DOHH2 (cell line): ENCODE data around the gene ANO10.

ENCODE experiments used
- H3F3A ChIP-seq: fragments of 200-600 bp; sonication (generic), shearing (Covaris generic); 2 replicates; pipeline ENCODE4 v1.6.0; 2016; ENCODE audit warnings: antibody characterized with exemption, mild to moderate bottlenecking; ENCODE audit not compliant: control insufficient read depth, insufficient read depth
- H3K27ac ChIP-seq: fragments of 200-600 bp; sonication (generic); 2 replicates; pipeline ENCODE4 v1.5.1; 2014; ENCODE audit warnings: low read depth, mild to moderate bottlenecking, low read length, moderate library complexity
- H3K27me3 ChIP-seq: fragments of 200-600 bp; sonication (generic); 2 replicates; pipeline ENCODE4 v1.6.1; 2014; ENCODE audit warnings: mild to moderate bottlenecking, low read length, mixed read lengths; ENCODE audit not compliant: control insufficient read depth
- H3K36me3 ChIP-seq: fragments of 200-600 bp; sonication (generic); 2 replicates; pipeline ENCODE4 v1.6.1; 2014; ENCODE audit warnings: mild to moderate bottlenecking, low read length, moderate library complexity, mixed read lengths; ENCODE audit not compliant: control insufficient read depth
- H3K4me1 ChIP-seq: fragments of 200-600 bp; sonication (generic); 2 replicates; pipeline ENCODE4 v1.6.1; 2014; ENCODE audit warnings: mild to moderate bottlenecking, low read length, mixed read lengths; ENCODE audit not compliant: control insufficient read depth
- H3K4me2 ChIP-seq: fragments of 200-600 bp; sonication (generic); 2 replicates; pipeline ENCODE4 v1.6.0; 2014; ENCODE audit warnings: mild to moderate bottlenecking, low read length, moderate library complexity
- H3K4me3 ChIP-seq: fragments of 200-600 bp; sonication (generic); 2 replicates; pipeline ENCODE4 v1.5.1; 2014; ENCODE audit warnings: mild to moderate bottlenecking, low read length, mixed read lengths
- H3K79me2 ChIP-seq: fragments of 200-600 bp; sonication (generic); 2 replicates; pipeline ENCODE4 v1.6.1; 2014; ENCODE audit warnings: mild to moderate bottlenecking, low read length, mixed read lengths; ENCODE audit not compliant: control insufficient read depth
- H3K9me2 ChIP-seq: fragments of 200-600 bp; sonication (generic); replicated peaks from 2 replicates; pipeline ENCODE4 v1.6.1; 2014; ENCODE audit warnings: mild to moderate bottlenecking, low read length, mixed read lengths; ENCODE audit not compliant: control insufficient read depth
- H3K9me3 ChIP-seq: fragments of 200-600 bp; sonication (generic); 2 replicates; pipeline ENCODE4 v1.6.1; 2014; ENCODE audit warnings: antibody characterized with exemption, low read length, mixed read lengths; ENCODE audit not compliant: control insufficient read depth, insufficient read depth
- H4K20me1 ChIP-seq: fragments of 200-600 bp; sonication (generic); 2 replicates; pipeline ENCODE4 v1.6.0; 2014; ENCODE audit warnings: low read depth, mild to moderate bottlenecking, antibody characterized with exemption, low read length, moderate library complexity; ENCODE audit not compliant: control insufficient read depth, insufficient read depth
- CTCF ChIP-seq: fragments of 200-600 bp; sonication (generic); IDR thresholded peaks from one replicate; pipeline ENCODE4 v1.5.1; 2014; ENCODE audit warnings: antibody characterized with exemption, mild to moderate bottlenecking, low read depth, low read length; ENCODE audit not compliant: poor library complexity, severe bottlenecking
- EZH2phosphoT487 ChIP-seq: fragments of 200-600 bp; sonication (generic); IDR thresholded peaks from 2 replicates; pipeline ENCODE4 v1.6.1; 2017; ENCODE audit warnings: borderline replicate concordance, mild to moderate bottlenecking, antibody characterized with exemption, low read length, moderate library complexity, mixed read lengths

The ANO10 gene

DNA sequence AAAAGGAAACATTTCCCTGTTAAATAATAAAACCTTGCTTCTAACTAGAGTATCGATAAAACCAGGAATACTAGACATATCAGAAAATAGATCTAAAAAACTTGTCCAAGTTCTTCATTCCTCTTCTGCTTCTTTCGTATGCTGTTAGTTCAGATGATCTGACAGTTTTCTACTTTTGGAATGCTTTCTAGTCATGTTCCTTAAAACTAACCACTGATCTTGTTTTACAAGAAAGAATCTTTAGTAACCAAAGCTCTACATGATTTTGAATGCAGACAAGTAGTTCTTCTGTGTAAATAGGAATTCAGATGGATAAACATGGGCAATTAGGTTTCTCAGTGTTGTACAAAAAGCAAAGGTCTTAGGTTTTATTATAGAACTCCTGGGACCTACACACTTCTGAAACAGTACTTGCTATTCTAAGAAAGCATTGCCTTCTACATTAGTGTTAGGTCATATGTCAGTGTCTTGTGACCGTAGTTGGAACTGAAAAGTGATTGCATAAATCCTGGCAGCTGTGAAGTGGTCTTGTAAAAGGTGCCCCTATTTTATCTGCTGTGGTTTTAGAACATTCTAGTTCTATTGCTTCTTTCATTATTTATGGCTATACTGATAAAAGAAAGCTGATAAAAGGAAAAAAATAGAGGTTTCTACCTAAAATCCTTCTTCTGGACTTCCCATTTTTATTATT is 294.8 kb downstream of the ANO10 start:
- H3K4me1 ChIP-seq, result 0 out of 2 replicates have a peak, but pooled peaks cover 4% of the 10 kb centered on the region
- no peaks in the 10 kb centered on the region for H3F3A ChIP-seq
- H3K36me3 ChIP-seq, result no peaks in the 10 kb centered on the region
- no peak overlapping the region for H3K4me2 ChIP-seq
- H3K9me2 ChIP-seq, result no peaks in the 10 kb centered on the region
- no peak overlapping the region for H3K27ac ChIP-seq
- TF ChIP-seq EZH2phosphoT487 (no peak), CTCF (no peak)
- H3K79me2 ChIP-seq, result peaks cover 20% of the 10 kb centered on the region
- H3K4me3 ChIP-seq, result no peak overlapping the region
- H3K9me3 ChIP-seq, result no peaks in the 10 kb centered on the region
- H4K20me1 ChIP-seq, result no peaks in the 10 kb centered on the region
- no peaks in the 10 kb centered on the region for H3K27me3 ChIP-seq

DNA sequence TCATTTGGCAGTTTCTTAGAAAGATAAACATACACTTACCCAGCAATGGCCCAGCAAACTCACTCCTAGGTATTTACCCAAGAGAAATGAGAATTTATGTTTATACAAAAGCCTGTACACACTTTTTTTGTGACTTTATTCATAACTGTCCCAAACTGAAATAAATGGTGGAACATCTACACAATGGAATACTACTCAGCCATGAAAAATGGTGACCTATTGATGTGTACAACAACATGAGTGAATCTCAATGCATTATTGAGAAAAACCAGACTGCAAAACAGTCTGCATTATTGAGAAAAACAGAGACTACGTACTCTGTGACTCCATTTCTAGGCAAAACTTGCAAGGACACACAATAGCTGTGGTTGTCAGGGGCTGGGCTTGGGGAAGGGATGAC is 298.3 kb downstream of the ANO10 start:
- Histone ChIP-seq H3K4me3 (no peak overlapping the region), H3K9me3 (no peaks in the 10 kb centered on the region), H3K9me2 (no peaks in the 10 kb centered on the region), H4K20me1 (no peaks in the 10 kb centered on the region), H3K4me1 (0 out of 2 replicates have a peak, but pooled peaks cover 4% of the 10 kb centered on the region), H3K27me3 (no peaks in the 10 kb centered on the region), H3K27ac (no peak overlapping the region), H3K4me2 (no peak overlapping the region), H3K36me3 (no peaks in the 10 kb centered on the region), H3F3A (no peaks in the 10 kb centered on the region), H3K79me2 (peaks cover 20% of the 10 kb centered on the region)
- TF ChIP-seq EZH2phosphoT487, result no peak
- no peak for TF ChIP-seq CTCF

DNA sequence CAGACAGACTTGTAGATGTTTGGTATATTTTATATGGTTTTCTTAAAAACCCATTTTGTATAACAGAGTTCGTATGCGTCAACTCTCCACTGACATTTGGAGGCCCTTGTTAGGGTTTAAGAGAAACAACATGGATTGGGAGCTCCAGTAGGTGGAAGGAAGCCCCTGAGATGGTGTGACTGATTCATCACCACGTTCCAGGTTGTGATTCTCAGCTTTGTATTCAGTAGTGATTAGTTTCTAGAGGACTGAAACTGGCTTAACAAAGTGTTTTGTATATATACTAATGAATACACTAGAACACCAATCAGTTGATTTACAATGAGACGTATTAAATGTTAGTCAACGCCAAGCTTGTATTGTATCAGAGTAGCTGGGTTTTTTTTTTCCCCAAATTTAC is 301.5 kb downstream of the ANO10 start:
- Histone ChIP-seq H3K4me3 (no peak overlapping the region), H3K4me1 (0 out of 2 replicates have a peak, but pooled peaks cover 4% of the 10 kb centered on the region), H3K27me3 (no peaks in the 10 kb centered on the region), H3K36me3 (no peaks in the 10 kb centered on the region), H3K79me2 (peaks cover 8% of the 10 kb centered on the region), H3K9me2 (no peaks in the 10 kb centered on the region), H3K4me2 (no peak overlapping the region), H3K27ac (no peak overlapping the region), H3F3A (no peaks in the 10 kb centered on the region), H3K9me3 (no peaks in the 10 kb centered on the region), H4K20me1 (no peaks in the 10 kb centered on the region)
- TF ChIP-seq EZH2phosphoT487, result no peak
- TF ChIP-seq CTCF, result no peak

GRCh38 chr3:43319794-43320193 is 302.0 kb downstream of the ANO10 start:
- H3K36me3 ChIP-seq, result no peaks in the 10 kb centered on the region
- no peaks in the 10 kb centered on the region for H3K9me3 ChIP-seq
- no peaks in the 10 kb centered on the region for H3K9me2 ChIP-seq
- no peaks in the 10 kb centered on the region for H3K27me3 ChIP-seq
- TF ChIP-seq CTCF, result no peak
- TF ChIP-seq EZH2phosphoT487, result no peak
- no peaks in the 10 kb centered on the region for H3F3A ChIP-seq
- H3K4me2 ChIP-seq, result no peak overlapping the region
- no peak overlapping the region for H3K27ac ChIP-seq
- H4K20me1 ChIP-seq, result no peaks in the 10 kb centered on the region
- no peak overlapping the region for H3K4me3 ChIP-seq
- peaks cover 8% of the 10 kb centered on the region for H3K79me2 ChIP-seq
- 0 out of 2 replicates have a peak, but pooled peaks cover 3% of the 10 kb centered on the region for H3K4me1 ChIP-seq
